ENCODE results near the gene GALNT12. TPM values are rescaled to one million over a fixed set of nuclear protein-coding genes. Genes with fewer than 3 reads are reported as not detected.

GALNT12 gene
- total RNA-seq, 1 experiment from 2014 or later, result 3.3 TPM

- no peaks in the 10 kb centered on the region for H3K9me3 ChIP-seq (ENCODE audit: control insufficient read depth, insufficient read depth, low read depth, low read length)
- ChIA-PET CTCF (no interaction called here), POLR2A (no interaction called here)
- in situ Hi-C loops (cut with HindIII; ENCODE audit: low pct_unique_long_range_greater_than_20kb, low sequenced_read_pairs) (no loop called here), intact Hi-C loops (cut with micrococcal nuclease; ENCODE audit: unreplicated experiment) (no loop called here)
- TF ChIP-seq SIN3A (IDR thresholded peaks at IDR 0.05; ENCODE audit: borderline replicate concordance, insufficient read depth, low read depth, low read length) (no peak), CTCF (IDR thresholded peaks at IDR 0.05) (no peak), REST (IDR thresholded peaks at IDR 0.05; ENCODE audit: insufficient read depth in 1 of 2, low read depth in 2 of 2, low read length in 1 of 2) (no peak), POLR2AphosphoS5 (IDR thresholded peaks at IDR 0.05; ENCODE audit: low read depth, low read length) (no peak), TCF7L2 (IDR thresholded peaks at IDR 0.05; ENCODE audit: low read depth, low read length) (no peak)
- H3K36me3 ChIP-seq (ENCODE audit: control insufficient read depth, insufficient read depth, low read length), result no peaks in the 10 kb centered on the region
- BruUV-seq (replicated peaks), result no TSS peak
- no peak overlapping the region for H3K27ac ChIP-seq (ENCODE audit: low read length)
- no peak overlapping the region for H3K4me3 ChIP-seq (ENCODE audit: low read depth in 2 of 2, low read length in 2 of 2)
- H3K27me3 ChIP-seq (ENCODE audit: control insufficient read depth, insufficient read depth, low read length), result no peaks in the 10 kb centered on the region
- ATAC-seq (no peak), DNase-seq (ENCODE audit: low read depth, low spot score) (no peak)
- H3K4me1 ChIP-seq (ENCODE audit: control insufficient read depth, insufficient read depth, low read length), result no peaks in the 10 kb centered on the region
These were observed 80.5 kb downstream of the GALNT12 start for GRCh38 chr9:98887918-98888510.

GRCh38 chr9:98888801-98889421, 81.4 kb downstream of the GALNT12 start:
- Histone ChIP-seq H3K36me3 (ENCODE audit: control insufficient read depth, insufficient read depth, low read length) (no peaks in the 10 kb centered on the region), H3K4me3 (ENCODE audit: low read depth in 2 of 2, low read length in 2 of 2) (no peak overlapping the region), H3K4me1 (ENCODE audit: control insufficient read depth, insufficient read depth, low read length) (no peaks in the 10 kb centered on the region), H3K9me3 (ENCODE audit: control insufficient read depth, insufficient read depth, low read depth, low read length) (no peaks in the 10 kb centered on the region), H3K27ac (ENCODE audit: low read length) (no peak overlapping the region), H3K27me3 (ENCODE audit: control insufficient read depth, insufficient read depth, low read length) (no peaks in the 10 kb centered on the region)
- no TSS peak for BruUV-seq (replicated peaks)
- intact Hi-C loops (cut with micrococcal nuclease; ENCODE audit: unreplicated experiment), result no loop called here
- in situ Hi-C loops (cut with HindIII; ENCODE audit: low pct_unique_long_range_greater_than_20kb, low sequenced_read_pairs), result no loop called here
- no peak for TF ChIP-seq POLR2AphosphoS5 (IDR thresholded peaks at IDR 0.05; ENCODE audit: low read depth, low read length)
- no peak for DNase-seq (ENCODE audit: low read depth, low spot score)
- ChIA-PET CTCF (no interaction called here), POLR2A (no interaction called here)
- no peak for ATAC-seq

GRCh38 chr9:98890256-98890655, 82.8 kb downstream of the GALNT12 start:
- DNase-seq (ENCODE audit: low read depth, low spot score), result no peak
- BruUV-seq (replicated peaks), result no TSS peak
- no peak overlapping the region for H3K27ac ChIP-seq (ENCODE audit: low read length)
- no peak for TF ChIP-seq SIN3A (IDR thresholded peaks at IDR 0.05; ENCODE audit: borderline replicate concordance, insufficient read depth, low read depth, low read length)
- no peak for TF ChIP-seq TCF7L2 (IDR thresholded peaks at IDR 0.05; ENCODE audit: low read depth, low read length)
- no peak for TF ChIP-seq POLR2AphosphoS5 (IDR thresholded peaks at IDR 0.05; ENCODE audit: low read depth, low read length)
- no peak for TF ChIP-seq REST (IDR thresholded peaks at IDR 0.05; ENCODE audit: insufficient read depth in 1 of 2, low read depth in 2 of 2, low read length in 1 of 2)
- no peak for TF ChIP-seq CTCF (IDR thresholded peaks at IDR 0.05)
- H3K27me3 ChIP-seq (ENCODE audit: control insufficient read depth, insufficient read depth, low read length), result no peaks in the 10 kb centered on the region; the same call in 1 of the 2 replicates
- no peaks in the 10 kb centered on the region for H3K9me3 ChIP-seq (ENCODE audit: control insufficient read depth, insufficient read depth, low read depth, low read length)
- no peak for ATAC-seq
- H3K4me3 ChIP-seq (ENCODE audit: low read depth in 2 of 2, low read length in 2 of 2), result no peak overlapping the region
- intact Hi-C loops (cut with micrococcal nuclease; ENCODE audit: unreplicated experiment) (no loop called here), in situ Hi-C loops (cut with HindIII; ENCODE audit: low pct_unique_long_range_greater_than_20kb, low sequenced_read_pairs) (no loop called here)
- ChIA-PET CTCF (no interaction called here), POLR2A (no interaction called here)
- no peaks in the 10 kb centered on the region for H3K4me1 ChIP-seq (ENCODE audit: control insufficient read depth, insufficient read depth, low read length)
- no peaks in the 10 kb centered on the region for H3K36me3 ChIP-seq (ENCODE audit: control insufficient read depth, insufficient read depth, low read length)
